ENCODE measurements around the gene NOTUM.

- TF ChIP-seq, protein P1, sequence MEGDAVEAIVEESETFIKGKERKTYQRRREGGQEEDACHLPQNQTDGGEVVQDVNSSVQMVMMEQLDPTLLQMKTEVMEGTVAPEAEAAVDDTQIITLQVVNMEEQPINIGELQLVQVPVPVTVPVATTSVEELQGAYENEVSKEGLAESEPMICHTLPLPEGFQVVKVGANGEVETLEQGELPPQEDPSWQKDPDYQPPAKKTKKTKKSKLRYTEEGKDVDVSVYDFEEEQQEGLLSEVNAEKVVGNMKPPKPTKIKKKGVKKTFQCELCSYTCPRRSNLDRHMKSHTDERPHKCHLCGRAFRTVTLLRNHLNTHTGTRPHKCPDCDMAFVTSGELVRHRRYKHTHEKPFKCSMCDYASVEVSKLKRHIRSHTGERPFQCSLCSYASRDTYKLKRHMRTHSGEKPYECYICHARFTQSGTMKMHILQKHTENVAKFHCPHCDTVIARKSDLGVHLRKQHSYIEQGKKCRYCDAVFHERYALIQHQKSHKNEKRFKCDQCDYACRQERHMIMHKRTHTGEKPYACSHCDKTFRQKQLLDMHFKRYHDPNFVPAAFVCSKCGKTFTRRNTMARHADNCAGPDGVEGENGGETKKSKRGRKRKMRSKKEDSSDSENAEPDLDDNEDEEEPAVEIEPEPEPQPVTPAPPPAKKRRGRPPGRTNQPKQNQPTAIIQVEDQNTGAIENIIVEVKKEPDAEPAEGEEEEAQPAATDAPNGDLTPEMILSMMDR (conservative IDR thresholded peaks at IDR 0.05; ENCODE audit: low read length), result no peak
- TF ChIP-seq EZH2phosphoT487 (IDR thresholded peaks at IDR 0.05; ENCODE audit: borderline replicate concordance), result no peak
Observed at GRCh38 chr17:81912441-81913309, 48.3 kb downstream of the NOTUM start.
